Measurements from ENCODE around the gene NAP1L4.
"Not testable (repeated sequence)": the region's sequence is repeated elsewhere in the genome, so short reads cannot be mapped to it uniquely, and the experiment has no call there.

The NAP1L4 gene

DNA sequence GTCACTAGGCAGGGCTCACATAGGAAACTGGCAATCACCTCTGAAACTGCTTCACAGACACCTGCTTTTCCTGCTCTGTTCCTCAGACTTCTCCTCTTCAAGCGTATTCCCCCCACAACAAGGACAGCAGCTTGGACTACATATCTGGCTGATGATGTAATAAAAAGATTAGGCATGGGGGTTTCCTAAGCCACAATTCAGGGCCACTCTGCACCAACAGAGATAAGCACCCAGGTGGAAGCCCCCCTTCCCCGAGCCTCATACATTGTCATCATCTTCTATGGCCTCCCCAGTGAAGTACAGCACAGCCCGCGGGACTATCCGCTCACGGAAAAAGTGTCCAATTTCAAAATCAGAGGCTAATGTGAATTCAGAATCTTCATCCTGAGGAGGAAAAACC lies 37.9 kb downstream of the NAP1L4 start:
- DNase-seq = no peak

DNA sequence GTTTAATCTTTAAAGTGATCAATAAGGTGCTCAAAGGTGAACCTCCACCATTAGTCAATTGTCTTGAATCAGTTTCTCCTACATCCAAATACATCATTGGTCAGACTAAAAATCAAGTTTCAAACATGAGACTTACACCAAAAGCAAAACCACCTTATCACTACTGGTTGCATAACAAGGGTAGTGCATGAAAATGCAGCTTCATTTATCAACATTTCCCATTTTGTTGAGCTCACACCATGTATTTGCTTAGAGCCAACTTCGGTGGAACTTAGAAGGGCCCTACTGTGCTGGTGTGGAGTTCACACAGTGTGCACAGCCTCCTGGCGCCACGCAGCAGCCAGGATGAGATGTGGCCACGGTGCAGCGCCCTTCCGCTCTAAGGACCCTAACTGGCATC lies 39.8 kb downstream of the NAP1L4 start:
- DNase-seq = no peak

DNA sequence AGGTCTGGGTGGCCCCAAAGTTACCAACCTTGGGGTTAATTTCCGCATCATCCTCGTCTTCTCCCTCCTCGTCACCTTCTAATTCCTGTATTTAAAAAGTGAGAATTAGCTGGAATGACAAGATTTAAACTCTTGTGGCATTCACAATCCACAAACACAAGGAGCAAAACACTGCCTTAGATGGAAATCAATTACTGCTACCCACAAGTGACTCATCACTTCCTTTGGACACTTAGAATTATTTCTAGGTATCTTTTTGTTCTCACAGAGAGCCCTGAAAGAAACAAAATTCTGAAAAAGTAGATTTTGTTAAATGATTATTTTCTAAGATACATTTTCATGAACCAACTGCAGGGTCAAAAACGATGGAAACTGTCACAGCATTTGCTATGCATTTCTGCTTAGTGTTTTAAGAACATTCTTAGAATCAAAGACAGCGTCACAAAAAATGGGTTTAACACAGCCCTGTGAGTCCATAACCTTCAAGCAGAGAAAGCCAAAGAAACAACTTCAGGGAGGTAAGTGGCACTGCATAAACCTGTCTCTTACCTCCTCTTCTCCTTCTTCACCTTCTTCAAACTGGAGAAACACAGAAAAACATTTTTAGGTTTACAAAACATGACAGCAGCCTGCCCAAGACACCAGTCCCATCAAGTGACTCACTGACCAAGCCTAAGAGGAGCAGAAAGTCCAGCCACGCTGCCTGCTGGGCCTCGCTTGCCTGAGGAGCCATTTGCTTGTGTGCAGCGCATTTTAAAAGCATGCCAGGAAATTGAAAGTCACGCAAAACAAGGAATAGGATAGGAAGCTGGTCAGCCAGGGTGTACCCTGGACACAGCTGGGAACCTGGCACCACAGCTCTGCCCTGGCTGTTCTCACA lies 40.7 kb downstream of the NAP1L4 start:
- no peak for DNase-seq

DNA sequence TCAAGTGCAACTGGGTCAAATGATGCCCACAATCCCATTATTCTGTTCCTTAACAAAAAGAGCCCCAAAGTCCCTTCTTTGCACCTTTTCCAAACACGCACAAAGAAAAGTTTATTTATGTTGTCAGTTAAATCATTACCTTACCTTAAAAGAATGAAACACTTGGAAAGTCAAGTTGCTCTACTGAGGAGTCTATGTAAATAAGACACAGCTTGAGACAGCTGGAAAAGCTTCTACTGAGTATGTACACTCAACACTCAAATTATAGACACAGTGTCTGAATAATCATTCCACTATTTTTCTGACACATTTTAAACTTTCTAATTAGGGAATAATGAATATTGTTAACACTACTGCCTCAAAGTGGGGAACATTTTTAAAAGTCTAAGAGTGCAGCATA lies 41.3 kb downstream of the NAP1L4 start:
- DNase-seq = no peak

DNA sequence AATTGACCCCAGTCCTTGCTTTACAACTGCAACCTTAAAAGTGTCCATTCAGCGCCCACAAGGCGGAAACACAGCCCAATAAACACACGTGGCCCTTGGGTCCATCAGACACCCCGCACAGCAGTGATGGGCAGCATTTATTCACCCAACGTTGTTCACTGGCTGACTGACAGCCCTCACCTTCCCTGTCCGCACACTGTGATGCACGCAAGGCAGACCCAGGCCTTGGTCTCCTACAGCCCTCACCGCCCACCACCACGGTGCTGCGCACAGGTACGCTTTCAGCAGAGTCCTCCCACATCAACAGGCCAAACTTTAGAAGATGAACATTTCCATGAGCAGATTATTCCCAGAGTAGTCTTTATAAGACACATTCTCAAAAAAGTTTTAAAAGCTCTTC lies 42.2 kb downstream of the NAP1L4 start:
- DNase-seq = no peak

- DNase-seq = no peak
Measured at GRCh38 chr11:2947744-2948143, 44.4 kb downstream of the NAP1L4 start.

DNA sequence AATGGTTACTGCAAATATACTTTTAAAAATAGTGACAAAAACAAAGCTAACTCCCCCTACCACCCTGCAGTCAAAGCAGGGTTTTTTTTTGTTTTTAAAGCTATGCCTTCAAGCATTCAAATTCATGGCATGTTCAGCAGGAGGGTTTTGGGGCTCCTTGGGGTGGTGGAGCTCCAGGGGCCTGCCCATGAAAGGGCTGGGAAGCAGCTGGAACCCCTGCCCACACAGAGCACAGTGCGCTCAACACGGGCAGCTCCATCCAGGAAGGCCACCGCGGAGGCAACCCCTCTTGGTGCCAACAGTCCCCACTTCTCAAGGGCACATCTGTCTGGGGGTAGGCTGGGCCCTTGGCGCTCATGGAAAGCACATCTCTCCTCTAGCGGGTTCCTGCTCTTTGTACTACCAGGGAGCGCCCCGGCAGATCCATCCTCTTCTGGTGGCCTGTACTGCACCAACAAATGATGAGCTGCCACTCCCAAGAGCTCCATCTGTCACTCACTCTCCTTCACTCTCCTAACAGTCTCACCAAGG lies 46.3 kb downstream of the NAP1L4 start:
- no peak for DNase-seq

- no peak for DNase-seq
Measured at GRCh38 chr11:2945031-2945756, 46.9 kb downstream of the NAP1L4 start.

GRCh38 chr11:2944530-2944929 lies 47.6 kb downstream of the NAP1L4 start:
- DNase-seq = no peak

DNA sequence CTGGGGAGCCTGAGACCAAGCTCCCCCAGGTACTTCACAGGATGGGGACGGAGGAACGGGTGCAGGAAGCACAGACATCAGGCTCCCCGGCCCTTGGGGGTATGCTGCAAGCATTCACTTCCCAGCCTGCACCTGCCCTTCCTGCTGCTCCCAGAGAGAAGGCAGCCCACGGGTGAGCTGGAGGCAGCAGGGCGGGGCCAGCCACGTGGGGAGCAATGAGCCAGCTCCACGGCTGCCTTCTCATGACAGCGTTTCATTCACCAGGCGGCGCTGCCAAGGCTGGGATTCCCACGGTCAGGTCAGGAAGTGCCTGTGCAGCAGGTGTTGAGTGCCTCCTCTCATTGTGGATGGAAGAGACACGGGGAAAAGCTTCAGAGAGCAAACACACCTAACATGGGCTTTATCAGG lies 48.4 kb downstream of the NAP1L4 start:
- no peak for DNase-seq

DNA sequence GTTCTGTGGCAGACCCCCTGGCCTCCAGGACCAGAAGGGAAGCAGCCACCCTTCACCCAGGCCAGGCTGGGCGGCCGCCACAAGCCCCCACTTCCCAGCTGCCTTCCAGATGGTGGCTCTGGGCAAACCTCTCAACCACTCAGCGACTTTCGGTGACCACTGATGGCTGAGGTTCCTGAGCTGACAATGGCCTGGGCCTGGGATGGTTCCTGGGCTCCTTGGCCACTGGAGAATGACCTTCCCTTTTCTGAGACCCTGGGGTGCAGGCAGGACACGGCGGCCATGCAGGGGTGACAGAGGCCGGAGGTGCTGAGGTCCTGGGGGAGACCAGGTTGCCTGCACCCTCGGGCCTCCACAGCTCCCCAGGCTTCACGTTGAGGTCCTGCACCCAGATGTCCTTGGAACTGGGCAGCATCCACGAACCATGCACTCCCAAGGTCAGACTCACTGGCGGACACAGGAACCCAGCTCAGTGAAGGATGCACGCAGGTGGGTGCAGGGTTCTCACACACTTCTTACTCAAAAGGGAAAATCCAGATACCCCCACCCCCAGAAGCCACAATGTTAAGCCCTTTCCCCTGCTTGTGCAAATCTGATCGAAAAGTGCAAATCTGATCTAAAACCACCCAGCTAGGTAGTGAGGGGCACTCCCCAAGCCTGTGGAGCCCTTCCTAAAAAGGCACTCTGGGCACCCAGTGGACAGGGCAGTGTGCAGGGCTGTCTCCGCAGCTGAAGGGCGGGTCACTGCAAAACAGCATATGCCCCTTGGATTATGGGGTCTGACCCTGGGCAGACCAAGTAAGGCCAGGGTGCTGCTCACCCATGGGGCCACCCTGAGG lies 49.0 kb downstream of the NAP1L4 start:
- no peak for DNase-seq

DNA sequence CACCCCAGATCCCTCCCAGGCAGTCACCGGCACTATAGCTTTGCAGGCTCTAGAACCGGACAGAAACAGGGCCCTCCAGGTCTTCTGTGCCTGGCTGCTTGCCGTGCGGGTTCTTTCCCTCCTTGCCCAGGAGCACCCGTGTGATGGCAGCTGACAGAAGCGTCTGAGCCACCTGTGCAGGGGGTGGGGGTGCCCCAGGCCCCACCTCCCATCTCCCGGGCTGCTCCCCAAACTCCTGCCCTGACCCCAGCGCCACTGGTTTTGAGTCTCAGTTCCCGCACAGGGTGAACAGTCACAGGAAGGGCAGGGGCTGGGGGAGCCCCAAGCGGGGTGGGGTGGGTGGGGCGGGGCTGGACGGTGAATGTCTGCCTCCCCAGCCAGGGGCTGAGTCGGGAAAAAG lies 49.7 kb downstream of the NAP1L4 start:
- DNase-seq = no peak

- DNase-seq = no peak
Measured at GRCh38 chr11:2940921-2941821, 51.0 kb downstream of the NAP1L4 start.

DNA sequence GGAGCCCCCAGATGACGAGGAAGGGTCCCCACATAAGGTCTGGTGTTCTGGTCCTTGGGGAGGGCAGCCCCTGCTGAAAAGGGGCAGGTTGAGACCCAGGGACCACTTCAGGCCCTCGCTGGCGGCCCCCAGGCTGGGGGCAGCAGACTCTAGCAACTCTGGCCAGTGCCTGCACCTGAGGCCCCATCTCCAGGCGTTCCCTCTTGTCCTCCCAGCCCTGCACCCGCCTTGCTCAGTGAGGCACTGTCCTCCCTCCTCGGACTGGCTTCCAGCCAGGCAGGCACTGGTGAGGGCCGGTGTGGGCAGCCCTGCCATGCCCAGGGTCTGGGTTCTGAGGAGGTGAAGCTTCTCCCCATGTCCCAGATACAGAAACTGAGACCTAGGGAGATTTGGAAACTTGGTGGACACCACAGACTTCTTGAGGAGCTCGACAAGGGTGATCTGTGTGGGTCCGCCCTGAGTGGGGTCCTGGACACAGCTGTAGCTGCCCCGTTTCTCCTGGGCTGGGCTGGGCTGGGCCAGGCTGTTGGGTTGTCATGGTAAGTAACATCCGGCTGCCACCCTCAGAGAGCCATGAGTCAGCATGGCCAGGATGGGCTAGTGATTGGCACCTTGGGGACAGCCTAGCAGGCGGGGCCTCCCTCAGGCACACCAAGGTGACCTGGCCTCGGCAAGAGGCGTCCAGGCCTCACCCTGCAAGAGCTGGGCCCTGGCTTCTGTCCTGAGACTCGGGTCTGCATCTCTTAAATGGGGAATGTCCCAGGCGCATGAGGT lies 51.8 kb downstream of the NAP1L4 start:
- DNase-seq = no peak

- DNase-seq = not testable (repeated sequence)
Measured at GRCh38 chr11:2938458-2939418, 53.4 kb downstream of the NAP1L4 start.

- not testable (repeated sequence) for DNase-seq
Measured at GRCh38 chr11:2937641-2938457, 54.3 kb downstream of the NAP1L4 start.

DNA sequence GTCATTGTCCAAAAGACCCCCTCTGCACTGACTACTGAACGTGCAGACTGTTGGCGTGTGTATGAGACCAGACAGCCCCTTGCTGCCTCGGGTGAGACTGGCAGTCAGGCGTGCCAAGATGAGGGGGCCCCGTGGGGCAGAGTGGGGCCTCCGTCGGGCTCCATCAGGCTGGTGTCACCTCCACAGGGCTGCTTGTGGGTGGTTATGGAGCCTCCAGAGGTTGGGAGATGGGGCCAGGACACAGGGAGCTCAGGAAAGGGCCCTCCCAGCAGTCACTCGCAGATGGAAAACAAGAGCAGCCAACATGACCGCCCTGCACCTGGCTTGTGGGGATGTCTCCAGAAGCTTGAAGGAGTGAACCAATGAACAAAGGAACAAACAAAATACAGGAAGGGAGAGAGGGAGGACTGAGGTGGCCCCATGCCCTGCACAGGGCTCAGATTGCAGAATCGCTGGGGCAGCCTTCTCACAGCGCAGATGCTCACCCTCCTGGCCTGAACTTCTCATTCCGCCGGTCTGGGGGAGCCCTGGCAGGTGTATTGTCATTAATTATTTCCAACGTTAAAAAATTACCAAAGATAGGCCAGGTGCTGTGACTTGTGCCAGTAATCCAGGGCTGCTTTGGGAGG lies 57.4 kb downstream of the NAP1L4 start:
- DNase-seq = no peak

GRCh38 chr11:2934021-2934550 lies 58.0 kb downstream of the NAP1L4 start:
- DNase-seq = no peak
